Measurements from ENCODE around the gene SOS1.

DNA sequence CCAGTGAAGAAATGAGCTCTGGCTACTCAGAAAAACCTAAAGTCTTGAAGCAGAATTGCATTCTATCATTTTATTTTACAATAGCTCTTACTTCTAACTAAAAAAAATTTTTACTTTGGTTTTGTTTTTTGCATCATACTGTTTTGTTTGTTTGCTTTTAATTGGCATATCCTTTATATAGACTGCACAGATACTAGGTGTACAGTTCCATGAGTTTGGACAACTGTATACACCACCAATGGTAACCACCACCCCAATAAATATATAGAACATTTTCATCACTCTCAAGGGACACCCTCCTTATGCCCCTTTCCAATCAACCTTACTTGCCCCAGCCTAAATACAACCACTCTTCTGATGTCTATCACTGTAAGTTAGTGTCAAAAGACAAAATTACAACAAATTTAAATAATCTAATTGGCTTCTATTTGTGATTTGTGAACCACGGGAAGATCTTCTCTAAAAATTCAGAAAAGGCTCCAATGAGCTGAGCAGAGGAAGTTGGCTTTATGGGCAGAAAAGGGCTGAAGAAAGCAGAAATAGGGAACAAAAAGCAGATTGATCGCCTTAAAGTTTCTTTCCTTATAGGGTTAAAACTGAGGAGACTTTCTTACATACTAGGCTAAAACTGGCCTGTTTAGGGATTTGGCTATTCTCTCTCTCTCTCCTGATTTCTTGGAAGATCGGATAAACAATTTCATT, 22.2 kb upstream of the SOS1 start:
- TF ChIP-seq, protein P1, sequence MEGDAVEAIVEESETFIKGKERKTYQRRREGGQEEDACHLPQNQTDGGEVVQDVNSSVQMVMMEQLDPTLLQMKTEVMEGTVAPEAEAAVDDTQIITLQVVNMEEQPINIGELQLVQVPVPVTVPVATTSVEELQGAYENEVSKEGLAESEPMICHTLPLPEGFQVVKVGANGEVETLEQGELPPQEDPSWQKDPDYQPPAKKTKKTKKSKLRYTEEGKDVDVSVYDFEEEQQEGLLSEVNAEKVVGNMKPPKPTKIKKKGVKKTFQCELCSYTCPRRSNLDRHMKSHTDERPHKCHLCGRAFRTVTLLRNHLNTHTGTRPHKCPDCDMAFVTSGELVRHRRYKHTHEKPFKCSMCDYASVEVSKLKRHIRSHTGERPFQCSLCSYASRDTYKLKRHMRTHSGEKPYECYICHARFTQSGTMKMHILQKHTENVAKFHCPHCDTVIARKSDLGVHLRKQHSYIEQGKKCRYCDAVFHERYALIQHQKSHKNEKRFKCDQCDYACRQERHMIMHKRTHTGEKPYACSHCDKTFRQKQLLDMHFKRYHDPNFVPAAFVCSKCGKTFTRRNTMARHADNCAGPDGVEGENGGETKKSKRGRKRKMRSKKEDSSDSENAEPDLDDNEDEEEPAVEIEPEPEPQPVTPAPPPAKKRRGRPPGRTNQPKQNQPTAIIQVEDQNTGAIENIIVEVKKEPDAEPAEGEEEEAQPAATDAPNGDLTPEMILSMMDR (IDR thresholded peaks at IDR 0.05): no peak
- no peak for TF ChIP-seq POLR2A (IDR thresholded peaks at IDR 0.05)

Measured in upper lobe of left lung (tissue), 4 donors.